ENCODE results near the gene SGCE.

SGCE gene

DNA sequence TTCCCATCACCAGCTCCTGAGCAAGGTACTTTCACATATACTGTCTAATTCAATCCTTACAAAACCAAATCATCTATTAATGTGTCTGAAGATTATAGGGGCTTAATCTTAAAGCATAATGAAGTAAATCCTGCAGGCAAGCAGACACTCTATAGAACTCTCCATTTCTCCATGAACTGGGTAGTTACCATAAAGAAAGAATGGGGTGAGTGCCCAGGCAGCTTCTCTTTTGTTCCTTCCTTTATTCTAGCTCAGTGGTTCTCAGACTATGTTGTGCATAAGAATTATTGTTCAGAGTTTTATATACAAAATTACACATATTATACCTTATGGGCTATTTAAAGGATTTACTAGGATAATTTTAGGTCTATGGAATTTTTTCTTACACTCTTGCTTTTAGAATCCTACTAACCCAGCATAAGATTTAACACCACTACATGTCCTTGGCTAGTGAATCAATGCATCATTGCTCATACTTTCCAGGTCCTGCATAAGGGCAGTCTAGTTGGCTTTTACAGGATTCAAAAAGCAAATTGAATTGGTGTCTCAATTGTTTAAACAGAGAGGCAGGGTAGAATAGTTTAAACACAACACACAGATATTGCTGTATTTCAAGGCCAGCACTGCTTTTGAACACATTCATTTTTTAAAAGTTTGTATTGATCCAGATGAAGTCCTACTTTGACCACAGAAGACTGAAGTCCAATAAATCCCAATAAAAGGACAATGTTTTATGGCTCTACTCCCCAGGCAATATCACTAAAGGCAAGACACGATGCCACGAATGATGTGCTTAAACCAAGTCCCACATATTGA, 12.9 kb downstream of the SGCE start (continued):
- TF ChIP-seq ZNF626 (tag by site-specific recombination; IDR thresholded peaks at IDR 0.05) (no peak), ZNF394 (tag by site-specific recombination; IDR thresholded peaks at IDR 0.05; ENCODE audit: borderline replicate concordance) (no peak), EGR2 (tag by site-specific recombination; IDR thresholded peaks at IDR 0.05; ENCODE audit: low read depth) (no peak), ZNF677 (tag by site-specific recombination; IDR thresholded peaks at IDR 0.05) (no peak), ZIC2 (tag by site-specific recombination; IDR thresholded peaks at IDR 0.05) (no peak), WT1 (tag by site-specific recombination; IDR thresholded peaks at IDR 0.05) (no peak)
- TF ChIP-seq, protein P1, sequence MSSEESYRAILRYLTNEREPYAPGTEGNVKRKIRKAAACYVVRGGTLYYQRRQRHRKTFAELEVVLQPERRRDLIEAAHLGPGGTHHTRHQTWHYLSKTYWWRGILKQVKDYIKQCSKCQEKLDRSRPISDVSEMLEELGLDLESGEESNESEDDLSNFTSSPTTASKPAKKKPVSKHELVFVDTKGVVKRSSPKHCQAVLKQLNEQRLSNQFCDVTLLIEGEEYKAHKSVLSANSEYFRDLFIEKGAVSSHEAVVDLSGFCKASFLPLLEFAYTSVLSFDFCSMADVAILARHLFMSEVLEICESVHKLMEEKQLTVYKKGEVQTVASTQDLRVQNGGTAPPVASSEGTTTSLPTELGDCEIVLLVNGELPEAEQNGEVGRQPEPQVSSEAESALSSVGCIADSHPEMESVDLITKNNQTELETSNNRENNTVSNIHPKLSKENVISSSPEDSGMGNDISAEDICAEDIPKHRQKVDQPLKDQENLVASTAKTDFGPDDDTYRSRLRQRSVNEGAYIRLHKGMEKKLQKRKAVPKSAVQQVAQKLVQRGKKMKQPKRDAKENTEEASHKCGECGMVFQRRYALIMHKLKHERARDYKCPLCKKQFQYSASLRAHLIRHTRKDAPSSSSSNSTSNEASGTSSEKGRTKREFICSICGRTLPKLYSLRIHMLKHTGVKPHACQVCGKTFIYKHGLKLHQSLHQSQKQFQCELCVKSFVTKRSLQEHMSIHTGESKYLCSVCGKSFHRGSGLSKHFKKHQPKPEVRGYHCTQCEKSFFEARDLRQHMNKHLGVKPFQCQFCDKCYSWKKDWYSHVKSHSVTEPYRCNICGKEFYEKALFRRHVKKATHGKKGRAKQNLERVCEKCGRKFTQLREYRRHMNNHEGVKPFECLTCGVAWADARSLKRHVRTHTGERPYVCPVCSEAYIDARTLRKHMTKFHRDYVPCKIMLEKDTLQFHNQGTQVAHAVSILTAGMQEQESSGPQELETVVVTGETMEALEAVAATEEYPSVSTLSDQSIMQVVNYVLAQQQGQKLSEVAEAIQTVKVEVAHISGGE (tag by site-specific recombination; conservative IDR thresholded peaks at IDR 0.05; ENCODE audit: low read depth) = no peak

DNA sequence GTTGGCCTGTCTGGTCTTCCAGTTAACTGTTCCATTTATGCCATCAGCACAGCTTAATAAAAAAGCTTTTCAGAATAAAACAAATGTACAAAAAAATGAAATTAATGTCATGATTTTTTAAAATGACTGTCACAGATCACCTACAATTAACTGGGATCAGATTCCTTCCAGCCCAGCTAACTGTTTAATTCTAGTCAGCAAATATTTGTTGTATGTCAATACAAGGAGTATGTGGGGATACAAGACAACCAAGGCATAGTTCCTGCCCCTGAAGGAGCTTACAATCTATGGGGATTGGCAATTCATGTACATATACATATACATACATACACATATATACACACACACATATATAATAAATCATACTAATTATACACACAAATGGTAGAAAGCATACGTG, 16.5 kb downstream of the SGCE start:
- ChIA-PET POLR2A (no interaction called here), CTCF (no interaction called here)
- Histone ChIP-seq H3K9me3 (ENCODE audit: control insufficient read depth, insufficient read depth, low read depth, low read length) (no peaks in the 10 kb centered on the region), H3K4me3 (ENCODE audit: low read depth, low read length) (no peak overlapping the region), H3K36me3 (ENCODE audit: control insufficient read depth in 2 of 2, insufficient read depth in 1 of 2, low read length in 2 of 2) (peaks cover 0 to 4% of the 10 kb centered on the region in 2 experiments; a peak in 1 of 3 replicates), H3K27ac (ENCODE audit: extremely low read depth, low read depth, low read length) (no peak overlapping the region), H3K4me1 (ENCODE audit: control insufficient read depth, insufficient read depth, low read length) (no peaks in the 10 kb centered on the region)
- TF ChIP-seq, protein P2, sequence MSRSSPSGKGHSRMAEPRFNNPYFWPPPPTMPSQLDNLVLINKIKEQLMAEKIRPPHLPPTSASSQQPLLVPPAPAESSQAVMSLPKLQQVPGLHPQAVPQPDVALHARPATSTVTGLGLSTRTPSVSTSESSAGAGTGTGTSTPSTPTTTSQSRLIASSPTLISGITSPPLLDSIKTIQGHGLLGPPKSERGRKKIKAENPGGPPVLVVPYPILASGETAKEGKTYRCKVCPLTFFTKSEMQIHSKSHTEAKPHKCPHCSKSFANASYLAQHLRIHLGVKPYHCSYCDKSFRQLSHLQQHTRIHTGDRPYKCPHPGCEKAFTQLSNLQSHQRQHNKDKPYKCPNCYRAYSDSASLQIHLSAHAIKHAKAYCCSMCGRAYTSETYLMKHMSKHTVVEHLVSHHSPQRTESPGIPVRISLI (tag by site-specific recombination; IDR thresholded peaks at IDR 0.05) = no peak
- TF ChIP-seq ZNF174 (tag by site-specific recombination; IDR thresholded peaks at IDR 0.05) (no peak), GLI2 (tag by site-specific recombination; IDR thresholded peaks at IDR 0.05; ENCODE audit: borderline replicate concordance, low read depth) (no peak)

DNA sequence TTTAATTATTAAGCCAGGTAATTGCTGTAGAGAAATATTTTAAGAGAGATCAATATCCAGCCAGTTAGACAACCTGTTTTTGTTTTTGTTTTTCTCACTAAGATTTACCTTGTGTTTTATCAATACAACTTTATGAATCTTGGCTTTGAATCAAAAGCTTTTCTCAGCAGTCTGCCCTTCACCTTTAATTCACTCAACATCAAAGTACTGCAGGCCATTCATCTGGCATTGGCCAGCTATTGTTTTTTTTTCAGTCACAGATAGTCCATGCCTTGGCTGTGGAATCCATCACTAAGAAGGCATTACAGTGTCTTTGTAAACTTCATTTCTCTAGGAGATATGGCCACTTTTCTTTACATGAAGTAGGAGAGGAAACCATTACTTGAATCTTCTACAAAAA, 20.2 kb downstream of the SGCE start:
- ChIA-PET POLR2A (interaction anchor here (0.6 to 0.9 kb wide), 2 partner anchors 15 to 260 kb away, joined by 3 to 4 read pairs; no protein-coding TSS in a partner anchor), CTCF (no interaction called here)

More for the DNA sequence above, 20.2 kb downstream of the SGCE start:
- TF ChIP-seq, protein P3, sequence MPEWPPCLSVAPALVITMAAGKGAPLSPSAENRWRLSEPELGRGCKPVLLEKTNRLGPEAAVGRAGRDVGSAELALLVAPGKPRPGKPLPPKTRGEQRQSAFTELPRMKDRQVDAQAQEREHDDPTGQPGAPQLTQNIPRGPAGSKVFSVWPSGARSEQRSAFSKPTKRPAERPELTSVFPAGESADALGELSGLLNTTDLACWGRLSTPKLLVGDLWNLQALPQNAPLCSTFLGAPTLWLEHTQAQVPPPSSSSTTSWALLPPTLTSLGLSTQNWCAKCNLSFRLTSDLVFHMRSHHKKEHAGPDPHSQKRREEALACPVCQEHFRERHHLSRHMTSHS (tag by site-specific recombination; IDR thresholded peaks at IDR 0.05) = no peak
- TF ChIP-seq MZF1 (tag by site-specific recombination; IDR thresholded peaks at IDR 0.05; ENCODE audit: borderline replicate concordance) (no peak), ZNF140 (tag by site-specific recombination; IDR thresholded peaks at IDR 0.05) (no peak), ZBTB48 (tag by site-specific recombination; IDR thresholded peaks at IDR 0.05) (no peak), ZNF558 (tag by site-specific recombination; IDR thresholded peaks at IDR 0.05) (no peak), ZNF174 (tag by site-specific recombination; IDR thresholded peaks at IDR 0.05) (no peak), HOXC10 (CRISPR knock-in tag; IDR thresholded peaks at IDR 0.05) (no peak), ZSCAN30 (tag by site-specific recombination; IDR thresholded peaks at IDR 0.05) (no peak), ZNF426 (tag by site-specific recombination; IDR thresholded peaks at IDR 0.05) (no peak), ZNF214 (tag by site-specific recombination; IDR thresholded peaks at IDR 0.05; ENCODE audit: borderline replicate concordance) (no peak)
- TF ChIP-seq, protein P4, sequence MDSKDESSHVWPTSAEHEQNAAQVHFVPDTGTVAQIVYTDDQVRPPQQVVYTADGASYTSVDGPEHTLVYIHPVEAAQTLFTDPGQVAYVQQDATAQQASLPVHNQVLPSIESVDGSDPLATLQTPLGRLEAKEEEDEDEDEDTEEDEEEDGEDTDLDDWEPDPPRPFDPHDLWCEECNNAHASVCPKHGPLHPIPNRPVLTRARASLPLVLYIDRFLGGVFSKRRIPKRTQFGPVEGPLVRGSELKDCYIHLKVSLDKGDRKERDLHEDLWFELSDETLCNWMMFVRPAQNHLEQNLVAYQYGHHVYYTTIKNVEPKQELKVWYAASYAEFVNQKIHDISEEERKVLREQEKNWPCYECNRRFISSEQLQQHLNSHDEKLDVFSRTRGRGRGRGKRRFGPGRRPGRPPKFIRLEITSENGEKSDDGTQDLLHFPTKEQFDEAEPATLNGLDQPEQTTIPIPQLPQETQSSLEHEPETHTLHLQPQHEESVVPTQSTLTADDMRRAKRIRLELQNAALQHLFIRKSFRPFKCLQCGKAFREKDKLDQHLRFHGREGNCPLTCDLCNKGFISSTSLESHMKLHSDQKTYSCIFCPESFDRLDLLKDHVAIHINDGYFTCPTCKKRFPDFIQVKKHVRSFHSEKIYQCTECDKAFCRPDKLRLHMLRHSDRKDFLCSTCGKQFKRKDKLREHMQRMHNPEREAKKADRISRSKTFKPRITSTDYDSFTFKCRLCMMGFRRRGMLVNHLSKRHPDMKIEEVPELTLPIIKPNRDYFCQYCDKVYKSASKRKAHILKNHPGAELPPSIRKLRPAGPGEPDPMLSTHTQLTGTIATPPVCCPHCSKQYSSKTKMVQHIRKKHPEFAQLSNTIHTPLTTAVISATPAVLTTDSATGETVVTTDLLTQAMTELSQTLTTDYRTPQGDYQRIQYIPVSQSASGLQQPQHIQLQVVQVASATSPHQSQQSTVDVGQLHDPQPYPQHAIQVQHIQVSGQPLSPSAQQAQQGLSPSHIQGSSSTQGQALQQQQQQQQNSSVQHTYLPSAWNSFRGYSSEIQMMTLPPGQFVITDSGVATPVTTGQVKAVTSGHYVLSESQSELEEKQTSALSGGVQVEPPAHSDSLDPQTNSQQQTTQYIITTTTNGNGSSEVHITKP (tag by site-specific recombination; IDR thresholded peaks at IDR 0.05) = no peak
- Histone ChIP-seq H3K27ac (ENCODE audit: extremely low read depth, low read depth, low read length) (no peak overlapping the region), H3K4me1 (ENCODE audit: control insufficient read depth, insufficient read depth, low read length) (peaks cover 7% of the 10 kb centered on the region; the same call in 1 of the 2 replicates), H3K9me3 (ENCODE audit: control insufficient read depth, insufficient read depth, low read depth, low read length) (no peaks in the 10 kb centered on the region), H3K36me3 (ENCODE audit: control insufficient read depth in 2 of 2, insufficient read depth in 1 of 2, low read length in 2 of 2) (peaks cover 0 to 4% of the 10 kb centered on the region in 2 experiments; a peak in 1 of 3 replicates), H3K4me3 (ENCODE audit: low read depth, low read length) (no peak overlapping the region)

All from HEK293 (cell line).